ENCODE measurements around the gene SLC2A11. TPM values are rescaled to one million over a fixed set of nuclear protein-coding genes. Genes with fewer than 3 reads are reported as not detected.
"Not testable (repeated sequence)": the region's sequence is repeated elsewhere in the genome, so short reads cannot be mapped to it uniquely, and the experiment has no call there.

SLC2A11 gene
- total RNA-seq, 2 donors from 2014 or later, result 10.0 to 11.1 TPM

DNA sequence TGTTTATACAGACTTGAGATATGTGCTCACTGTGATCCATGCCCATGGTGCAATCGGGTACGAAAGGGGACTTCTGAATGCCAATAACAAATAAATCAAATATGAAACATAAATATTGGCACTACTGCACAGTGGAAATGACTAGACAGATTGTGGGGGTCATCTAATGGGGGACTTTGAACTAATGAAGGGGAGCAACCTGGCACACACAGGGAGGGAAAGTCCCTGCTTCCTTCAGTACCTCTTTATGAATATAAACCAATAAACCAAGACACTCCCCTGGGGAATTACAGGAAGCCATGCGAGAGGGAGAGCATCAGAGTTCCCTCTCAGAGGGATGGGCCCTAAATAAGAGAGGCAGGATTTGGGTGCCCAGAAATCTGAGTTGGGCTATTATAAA is 57.6 kb downstream of the SLC2A11 start:
- no peak for ATAC-seq (replicated peaks in 1 of 2)
- no peak for DNase-seq
- Mint-ChIP-seq H3K27ac (no peak overlapping the region), H3K27me3 (ENCODE audit: low read depth) (no peaks in the 10 kb centered on the region), H3K4me3 (no peak overlapping the region), H3K36me3 (ENCODE audit: insufficient read depth in 2 of 2) (no peaks in the 10 kb centered on the region), H3K4me1 (ENCODE audit: low read depth) (peaks cover 28% of the 10 kb centered on the region), H3K9me3 (no peaks in the 10 kb centered on the region)

DNA sequence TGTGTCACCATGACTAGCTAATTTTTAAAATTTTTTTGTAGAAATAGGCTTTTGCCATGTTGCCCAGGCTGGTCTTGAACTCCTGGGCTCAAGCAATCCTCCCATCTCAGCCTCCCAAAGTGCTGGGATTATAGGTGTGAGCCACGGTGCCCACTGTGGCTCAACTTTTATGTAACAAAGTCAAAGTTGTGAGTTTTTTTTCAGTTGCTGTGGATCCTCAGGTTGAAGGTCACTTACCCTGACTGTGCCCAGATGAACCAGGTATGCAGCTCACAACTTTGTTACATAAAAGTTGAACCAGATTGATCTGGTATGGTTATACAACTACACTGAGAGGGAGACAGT is 62.6 kb downstream of the SLC2A11 start:
- ATAC-seq (replicated peaks in 1 of 2), result not testable (repeated sequence)

DNA sequence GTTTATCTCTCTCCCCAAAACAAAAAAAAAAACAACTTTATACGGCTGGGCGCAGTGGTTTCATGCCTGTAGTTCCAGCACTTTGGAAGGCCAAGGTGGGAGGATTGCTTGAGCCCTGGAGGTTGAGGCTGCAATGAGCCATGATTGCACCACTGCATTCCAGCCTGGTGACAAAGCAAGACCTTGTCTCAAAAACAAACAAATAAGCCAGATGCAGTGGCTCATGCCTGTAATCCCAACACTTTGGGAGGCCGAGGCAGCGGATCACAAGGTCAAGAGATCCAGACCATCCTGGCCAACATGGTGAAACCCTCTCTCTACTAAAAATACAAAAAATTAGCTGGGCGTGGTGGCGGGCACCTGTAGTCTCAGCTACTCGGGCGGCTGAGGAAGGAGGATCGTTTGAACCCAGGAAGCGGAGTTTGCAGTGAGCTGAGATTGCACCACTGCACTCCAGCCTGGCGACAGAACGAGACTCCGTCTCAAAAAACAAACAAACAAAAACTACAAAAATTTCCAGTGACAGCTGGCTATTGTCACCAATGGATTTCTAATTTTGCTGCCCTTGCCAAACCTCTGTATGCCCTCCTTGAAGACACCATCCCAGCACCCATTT is 64.0 kb downstream of the SLC2A11 start:
- not testable (repeated sequence) for H3K9me3 Mint-ChIP-seq, H3K4me3 Mint-ChIP-seq

More for the DNA sequence above, 62.6 kb downstream of the SLC2A11 start:
- H3K4me1 Mint-ChIP-seq (ENCODE audit: low read depth); H3K27me3 Mint-ChIP-seq (ENCODE audit: low read depth); DNase-seq; H3K9me3 Mint-ChIP-seq; H3K36me3 Mint-ChIP-seq (ENCODE audit: insufficient read depth in 2 of 2); H3K27ac Mint-ChIP-seq; H3K4me3 Mint-ChIP-seq: not testable (repeated sequence)

DNA sequence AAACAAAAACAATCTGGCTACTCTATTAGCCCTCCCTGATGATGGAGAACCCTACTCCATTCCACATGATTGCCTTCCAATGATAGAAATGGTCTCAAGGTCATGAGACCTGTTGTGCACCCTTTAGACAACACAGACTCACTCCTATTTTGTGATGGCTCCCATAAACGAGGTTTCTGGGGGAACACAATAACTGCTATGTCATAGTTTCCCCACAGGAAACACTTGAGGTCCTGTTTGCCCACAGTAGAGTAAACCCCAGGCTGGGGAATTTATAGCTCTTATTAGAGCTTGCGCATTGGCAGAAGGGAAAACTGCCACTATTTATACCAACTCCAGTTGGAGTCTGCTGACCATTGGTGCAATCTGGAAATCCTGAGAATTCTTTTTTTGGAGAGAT is 65.2 kb downstream of the SLC2A11 start:
- Mint-ChIP-seq H3K36me3 (ENCODE audit: insufficient read depth in 2 of 2) (peaks cover 8 to 18% of the 10 kb centered on the region in 2 donors), H3K9me3 (peaks cover 5 to 6% of the 10 kb centered on the region in 2 donors), H3K4me1 (ENCODE audit: low read depth) (no peaks in the 10 kb centered on the region), H3K27ac (no peak overlapping the region), H3K27me3 (ENCODE audit: low read depth) (peaks cover 5% of the 10 kb centered on the region), H3K4me3 (no peak overlapping the region)
- DNase-seq (no peak), ATAC-seq (replicated peaks in 1 of 2) (no peak)

More for the DNA sequence above, 64.0 kb downstream of the SLC2A11 start:
- H3K27me3 Mint-ChIP-seq (ENCODE audit: low read depth); DNase-seq; H3K27ac Mint-ChIP-seq; ATAC-seq (replicated peaks in 1 of 2); H3K4me1 Mint-ChIP-seq (ENCODE audit: low read depth): not testable (repeated sequence)
- peaks cover 8 to 13% of the 10 kb centered on the region in 2 donors for H3K36me3 Mint-ChIP-seq (ENCODE audit: insufficient read depth in 2 of 2)

DNA sequence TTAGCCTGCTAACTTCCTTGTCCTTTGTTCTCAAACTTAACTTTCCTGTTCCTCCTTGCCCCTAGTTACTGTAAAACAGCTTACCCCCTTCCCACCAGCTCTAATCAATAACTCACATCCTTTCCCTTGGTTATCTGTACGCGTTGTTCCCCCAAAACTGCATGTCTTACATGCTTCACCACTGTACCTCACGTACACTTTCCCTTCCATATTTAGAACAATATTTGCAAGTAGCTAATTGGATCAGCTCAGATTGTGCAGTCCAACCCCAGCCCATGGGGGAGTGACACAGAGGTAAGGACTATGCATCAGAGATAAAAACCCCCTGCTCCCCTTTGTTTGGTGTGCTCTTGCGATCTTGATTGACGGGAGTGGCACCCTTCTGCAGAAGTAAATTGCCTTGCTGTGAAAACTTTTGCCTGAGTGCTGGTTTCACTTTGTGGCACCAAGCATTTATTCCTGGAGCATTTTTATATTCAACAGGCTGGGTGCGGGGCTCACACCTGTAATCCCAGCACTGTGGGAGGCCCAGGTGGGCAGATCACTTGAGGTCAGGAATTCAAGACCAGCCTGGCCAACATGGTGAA is 67.4 kb downstream of the SLC2A11 start:
- Mint-ChIP-seq H3K27me3 (ENCODE audit: low read depth) (peaks cover 5% of the 10 kb centered on the region), H3K36me3 (ENCODE audit: insufficient read depth in 2 of 2) (peaks cover 8 to 21% of the 10 kb centered on the region in 2 donors), H3K27ac (no peak overlapping the region)

DNA sequence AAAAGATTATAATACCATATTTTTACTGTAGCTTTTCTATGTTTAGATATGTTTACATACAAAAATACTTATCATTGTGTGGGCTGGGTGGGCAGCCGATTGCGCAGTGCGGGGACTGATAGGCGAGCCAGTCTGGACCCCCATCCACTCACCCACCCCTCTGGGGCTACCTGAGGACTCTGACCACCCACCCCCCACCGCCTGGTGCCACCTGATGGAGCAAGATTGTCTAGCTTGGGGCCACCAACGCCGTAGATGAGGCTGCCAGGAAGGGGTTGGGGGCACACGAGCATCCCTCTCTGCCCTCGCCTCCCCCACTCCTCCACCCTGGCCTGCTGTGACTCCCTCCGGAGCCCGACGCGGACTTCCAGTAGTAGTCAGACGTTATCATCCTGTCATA is 68.9 kb downstream of the SLC2A11 start:
- peaks cover 5 to 12% of the 10 kb centered on the region in 2 donors for H3K9me3 Mint-ChIP-seq
- no peak overlapping the region for H3K27ac Mint-ChIP-seq
- DNase-seq (no peak), ATAC-seq (replicated peaks in 1 of 2) (no peak)
- H3K4me3 Mint-ChIP-seq, result no peak overlapping the region
- peaks cover 5% of the 10 kb centered on the region for H3K27me3 Mint-ChIP-seq (ENCODE audit: low read depth)
- peaks cover 8 to 26% of the 10 kb centered on the region in 2 donors for H3K36me3 Mint-ChIP-seq (ENCODE audit: insufficient read depth in 2 of 2)
- no peaks in the 10 kb centered on the region for H3K4me1 Mint-ChIP-seq (ENCODE audit: low read depth)

More for the DNA sequence above, 67.4 kb downstream of the SLC2A11 start:
- H3K9me3 Mint-ChIP-seq, result peaks cover 5 to 6% of the 10 kb centered on the region in 2 donors
- DNase-seq (no peak), ATAC-seq (replicated peaks in 1 of 2) (no peak)
- H3K4me1 Mint-ChIP-seq (ENCODE audit: low read depth), result no peaks in the 10 kb centered on the region
- no peak overlapping the region for H3K4me3 Mint-ChIP-seq

Other genes starting within 250 kb of the SLC2A11 start
- under 1 TPM in 1 of 2 donors, not detected in 1; 0.90 TPM for gene DRICH1, start 225.6 kb upstream of the SLC2A11 start, total RNA-seq
- 10 to 100 TPM; 22.7 to 22.9 TPM for gene RGL4, start 166.9 kb upstream of the SLC2A11 start, total RNA-seq
- gene ZNF70, start 106.8 kb upstream of the SLC2A11 start, total RNA-seq, result 1 to 10 TPM; 1.6 to 1.8 TPM
- gene VPREB3, start 103.5 kb upstream of the SLC2A11 start, total RNA-seq, result 1 to 10 TPM in 1 of 2 donors, under 1 TPM in 1; 0.90 to 1.7 TPM
- 1 to 10 TPM in 1 of 2 donors, under 1 TPM in 1; 0.72 to 1.5 TPM for gene C22orf15, start 94.9 kb upstream of the SLC2A11 start, total RNA-seq
- 10 to 100 TPM; 54.4 to 62.5 TPM for gene CHCHD10, start 89.9 kb upstream of the SLC2A11 start, total RNA-seq
- gene MMP11, start 85.0 kb upstream of the SLC2A11 start, total RNA-seq, result under 1 TPM; 0.46 to 0.56 TPM
- 10 to 100 TPM; 67.4 to 83.0 TPM for gene SMARCB1, start 70.9 kb upstream of the SLC2A11 start, total RNA-seq
- 1 to 10 TPM; 2.6 to 5.2 TPM for gene DERL3, start 18.9 kb upstream of the SLC2A11 start, total RNA-seq
- 100 to 1,000 TPM; 350 to 469 TPM for gene MIF, start 36.5 kb downstream of the SLC2A11 start, total RNA-seq
- under 1 TPM in 1 of 2 donors, not detected in 1; 0.46 TPM for gene GSTT2B, start 103.3 kb downstream of the SLC2A11 start, total RNA-seq
- gene DDTL, start 109.0 kb downstream of the SLC2A11 start, total RNA-seq, result 1 to 10 TPM in 1 of 2 donors, under 1 TPM in 1; 0.95 to 3.4 TPM
- gene DDT, start 116.6 kb downstream of the SLC2A11 start, total RNA-seq, result 10 to 100 TPM; 74.6 to 89.4 TPM
- gene GSTT2, start 122.3 kb downstream of the SLC2A11 start, total RNA-seq, result not detected
- gene GSTT4, start 147.6 kb downstream of the SLC2A11 start, total RNA-seq, result not detected
- 10 to 100 TPM; 69.2 to 73.4 TPM for gene CABIN1, start 153.4 kb downstream of the SLC2A11 start, total RNA-seq

Data from activated T-cell treated with anti-CD3 and anti-CD28 coated beads, Interleukin-2, amount 50 U/mL, for 72 hours (primary cell).